PC-9 (cell line): ENCODE measurements around the gene SEMA6B. TPM values are rescaled to one million over a fixed set of nuclear protein-coding genes. Genes with fewer than 3 reads are reported as not detected.
A peak's percentile ranks its signal among the peaks of the same experiment; 100 is the strongest.

Experiments
- BruUV-seq: library from RNA; stranded (reverse); fragments of 400-500 nt; replicated peaks from 2 replicates; lab custom pipeline; 2021; lab: Mats Ljungman, UMichigan
- CTCF ChIA-PET: fragments of 300-600 bp; sonication (Branson Sonifier 250); formaldehyde crosslinking; loops from one replicate; lab custom pipeline; 2022; ENCODE audit warnings: antibody characterized with exemption; lab: Charles Lee
- POLR2A ChIA-PET: fragments of 300-600 bp; sonication (Branson Sonifier 250); formaldehyde crosslinking; loops from one replicate; lab custom pipeline; 2022; ENCODE audit warnings: antibody characterized with exemption; ENCODE audit not compliant: unreplicated experiment; lab: Charles Lee
- DNase-seq, 2 experiments: peaks; one replicate each; pipeline versions ENCODE4 v3.0.0 to v3.0.0-alpha.2; 2015 to 2022; ENCODE audit warnings: mixed read lengths in 1 of 2
- H2AFZ ChIP-seq: fragments of 200-600 bp; sonication (generic); 2 replicates; pipeline ENCODE4 v1.8.1; 2017; ENCODE audit warnings: antibody characterized with exemption
- H3F3A ChIP-seq: fragments of 200-600 bp; sonication (generic); 2 replicates; pipeline ENCODE4 v1.8.1; 2017; ENCODE audit warnings: antibody characterized with exemption, mild to moderate bottlenecking, low read depth; ENCODE audit not compliant: insufficient read depth
- H3K27ac ChIP-seq: fragments of 200-600 bp; sonication (generic); 2 replicates; pipeline ENCODE4 v1.6.1; 2016; ENCODE audit warnings: mixed run types
- H3K27me3 ChIP-seq: fragments of 200-600 bp; sonication (generic); 2 replicates; pipeline ENCODE4 v1.6.1; 2016; ENCODE audit warnings: low read depth, mixed run types; ENCODE audit not compliant: insufficient read depth
- H3K36me3 ChIP-seq: fragments of 200-600 bp; sonication (generic); 2 replicates; pipeline ENCODE4 v1.6.1; 2016; ENCODE audit warnings: low read depth, mixed run types
- H3K4me1 ChIP-seq: fragments of 200-600 bp; sonication (generic); replicated peaks from 2 replicates; pipeline ENCODE4 v1.6.1; 2016; ENCODE audit warnings: mixed run types; ENCODE audit not compliant: insufficient read depth
- H3K4me2 ChIP-seq: fragments of 200-600 bp; sonication (generic); 2 replicates; pipeline ENCODE4 v1.6.1; 2017; ENCODE audit warnings: mixed run types
- H3K4me3 ChIP-seq: fragments of 200-600 bp; sonication (generic); 2 replicates; pipeline ENCODE4 v1.6.1; 2016; ENCODE audit warnings: mixed run types
- H3K79me2 ChIP-seq: fragments of 200-600 bp; sonication (generic); 2 replicates; pipeline ENCODE4 v1.6.1; 2017; ENCODE audit warnings: low read depth, mixed run types
- H3K9me2 ChIP-seq: fragments of 200-600 bp; sonication (generic); 2 replicates; pipeline ENCODE4 v1.8.1; 2017; ENCODE audit warnings: mild to moderate bottlenecking; ENCODE audit not compliant: insufficient read depth
- H3K9me3 ChIP-seq: fragments of 200-600 bp; sonication (generic); 2 replicates; pipeline ENCODE4 v1.8.1; 2016; ENCODE audit warnings: low read depth; ENCODE audit not compliant: insufficient read depth
- H4K20me1 ChIP-seq: fragments of 200-600 bp; sonication (generic); 2 replicates; pipeline ENCODE4 v1.8.1; 2017; ENCODE audit not compliant: insufficient read depth
- EZH2 ChIP-seq: fragments of 200-600 bp; sonication (generic); IDR thresholded peaks from 2 replicates; pipeline ENCODE4 v1.8.0; 2017; ENCODE audit warnings: antibody characterized with exemption, low read depth
- intact Hi-C: fragments of 100-400 bp; cut with micrococcal nuclease; formaldehyde crosslinking; loops from one replicate; pipeline ENCODE4 v1.10.0; 2022; ENCODE audit not compliant: unreplicated experiment
- total RNA-seq: library from RNA; stranded (reverse); gene quantifications from 2 replicates; pipeline ENCODE4 v1.2.3, GENCODE V29; 2021
- TF ChIP-seq, protein P1 (sequence below): fragments of 200-600 bp; sonication (generic); conservative IDR thresholded peaks from 2 replicates; pipeline ENCODE4 v1.6.1; 2017; ENCODE audit warnings: mixed run types, antibody characterized with exemption, mild to moderate bottlenecking, moderate library complexity

The SEMA6B gene
- total RNA-seq, 1 experiment from 2014 or later, result 3.3 TPM

- TF ChIP-seq, protein P1, sequence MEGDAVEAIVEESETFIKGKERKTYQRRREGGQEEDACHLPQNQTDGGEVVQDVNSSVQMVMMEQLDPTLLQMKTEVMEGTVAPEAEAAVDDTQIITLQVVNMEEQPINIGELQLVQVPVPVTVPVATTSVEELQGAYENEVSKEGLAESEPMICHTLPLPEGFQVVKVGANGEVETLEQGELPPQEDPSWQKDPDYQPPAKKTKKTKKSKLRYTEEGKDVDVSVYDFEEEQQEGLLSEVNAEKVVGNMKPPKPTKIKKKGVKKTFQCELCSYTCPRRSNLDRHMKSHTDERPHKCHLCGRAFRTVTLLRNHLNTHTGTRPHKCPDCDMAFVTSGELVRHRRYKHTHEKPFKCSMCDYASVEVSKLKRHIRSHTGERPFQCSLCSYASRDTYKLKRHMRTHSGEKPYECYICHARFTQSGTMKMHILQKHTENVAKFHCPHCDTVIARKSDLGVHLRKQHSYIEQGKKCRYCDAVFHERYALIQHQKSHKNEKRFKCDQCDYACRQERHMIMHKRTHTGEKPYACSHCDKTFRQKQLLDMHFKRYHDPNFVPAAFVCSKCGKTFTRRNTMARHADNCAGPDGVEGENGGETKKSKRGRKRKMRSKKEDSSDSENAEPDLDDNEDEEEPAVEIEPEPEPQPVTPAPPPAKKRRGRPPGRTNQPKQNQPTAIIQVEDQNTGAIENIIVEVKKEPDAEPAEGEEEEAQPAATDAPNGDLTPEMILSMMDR, result no peak
- no peak for TF ChIP-seq EZH2
- POLR2A ChIA-PET, result no interaction called here
- no peak overlapping the region for H3K4me2 ChIP-seq
- H2AFZ ChIP-seq, result no peak overlapping the region
- no peaks in the 10 kb centered on the region for H3K9me2 ChIP-seq
- intact Hi-C loops, result loop anchor here (5.0 kb wide), 1 partner anchor 54 kb away; no protein-coding TSS in a partner anchor
- H4K20me1 ChIP-seq, result no peaks in the 10 kb centered on the region
- H3K4me3 ChIP-seq, result no peak overlapping the region
- H3K27me3 ChIP-seq, result peaks cover 9% of the 10 kb centered on the region; the same call in 1 of the 2 replicates
- H3K27ac ChIP-seq, result no peak overlapping the region
- H3K9me3 ChIP-seq, result no peaks in the 10 kb centered on the region
- CTCF ChIA-PET, result interaction anchor here (0.6 kb wide), 1 partner anchor 57 kb away, joined by 4 read pairs; no protein-coding TSS in a partner anchor
- H3F3A ChIP-seq, result peaks cover 21% of the 10 kb centered on the region; the same call in 1 of the 2 replicates
- peaks cover 15% of the 10 kb centered on the region for H3K4me1 ChIP-seq
- BruUV-seq, result no TSS peak
- no peaks in the 10 kb centered on the region for H3K79me2 ChIP-seq
- H3K36me3 ChIP-seq, result no peaks in the 10 kb centered on the region
- peak in 1 of 2 experiments; percentile 31 for DNase-seq
Measured at GRCh38 chr19:4578552-4579248, 19.2 kb upstream of the SEMA6B start.

- H3K4me3 ChIP-seq, result no peak overlapping the region
- ChIA-PET CTCF (no interaction called here), POLR2A (no interaction called here)
- no peak overlapping the region for H2AFZ ChIP-seq
- no peaks in the 10 kb centered on the region for H4K20me1 ChIP-seq
- no TSS peak for BruUV-seq
- H3K27ac ChIP-seq, result no peak overlapping the region
- no peaks in the 10 kb centered on the region for H3K79me2 ChIP-seq
- TF ChIP-seq, protein P1, result no peak
- no peak for TF ChIP-seq EZH2
- H3K9me2 ChIP-seq, result no peaks in the 10 kb centered on the region
- DNase-seq, result no peak
- H3K4me2 ChIP-seq, result no peak overlapping the region
- intact Hi-C loops, result loop anchor here (5.0 kb wide), 1 partner anchor 55 kb away; no protein-coding TSS in a partner anchor
- H3K36me3 ChIP-seq, result no peaks in the 10 kb centered on the region
- H3K9me3 ChIP-seq, result no peaks in the 10 kb centered on the region
- H3F3A ChIP-seq, result peaks cover 13% of the 10 kb centered on the region; the same call in 1 of the 2 replicates
- H3K27me3 ChIP-seq, result peaks cover 9% of the 10 kb centered on the region; the same call in 1 of the 2 replicates
- H3K4me1 ChIP-seq, result peaks cover 15% of the 10 kb centered on the region
Measured at GRCh38 chr19:4577020-4577782, 17.7 kb upstream of the SEMA6B start.
